ENCODE results near the gene DAB2IP.
"Not testable (repeated sequence)": the region's sequence is repeated elsewhere in the genome, so short reads cannot be mapped to it uniquely, and the experiment has no call there.

Gene DAB2IP

GRCh38 chr9:121622387-121623203, 28.8 kb upstream of the DAB2IP start:
- H3K14ac ChIP-seq (ENCODE audit: low read length) = no peak overlapping the region
- no peak overlapping the region for H2AK5ac ChIP-seq (ENCODE audit: low read length)
- DNase-seq = peak; percentile 98 to 99
- no peak overlapping the region for H3K27ac ChIP-seq (ENCODE audit: low read depth, low read length)
- H2BK5ac ChIP-seq (ENCODE audit: low read depth, low read length, poor library complexity) = no peak overlapping the region
- peaks cover 4 to 5% of the 10 kb centered on the region in 2 experiments for H3K4me1 ChIP-seq (ENCODE audit: control insufficient read depth in 1 of 2, insufficient read depth in 2 of 2, low read length in 2 of 2)
- no peak overlapping the region for H3K4ac ChIP-seq (ENCODE audit: low read depth, low read length)
- no peak overlapping the region for H2AFZ ChIP-seq (ENCODE audit: insufficient read depth, low read length, poor library complexity)
- no peak overlapping the region for H2BK120ac ChIP-seq (ENCODE audit: insufficient read depth, low read length, poor library complexity)
- no peak overlapping the region for H3K4me2 ChIP-seq (ENCODE audit: low read length)
- WGBS (ENCODE audit: extremely low coverage, insufficient coverage, insufficient read length) = no CpG with 5 or more reads among the region's 14 CpGs
- no peak overlapping the region for H4K12ac ChIP-seq (ENCODE audit: low read depth, low read length)
- H3K79me2 ChIP-seq (ENCODE audit: control insufficient read depth, insufficient read depth, low read length, poor library complexity) = no peaks in the 10 kb centered on the region
- H3K4me3 ChIP-seq (ENCODE audit: low read depth, low read length) = no peak overlapping the region
- no peak overlapping the region for H2BK12ac ChIP-seq (ENCODE audit: low read length)
- no peak overlapping the region for H4K8ac ChIP-seq (ENCODE audit: low read depth, low read length)
- no peaks in the 10 kb centered on the region for H3K9me3 ChIP-seq (ENCODE audit: insufficient read depth, low read depth, low read length)
- no peak overlapping the region for H4K91ac ChIP-seq (ENCODE audit: low read depth, low read length)
- H3K18ac ChIP-seq (ENCODE audit: low read length) = no peak overlapping the region
- no peaks in the 10 kb centered on the region for H3K27me3 ChIP-seq (ENCODE audit: insufficient read depth, low read length)
- H3K79me1 ChIP-seq (ENCODE audit: low read length) = peaks cover 2% of the 10 kb centered on the region
- no peak overlapping the region for H3K23ac ChIP-seq (ENCODE audit: low read length)
- H3K36me3 ChIP-seq (ENCODE audit: control insufficient read depth in 1 of 2, insufficient read depth in 2 of 2, low read length in 2 of 2) = no peaks in the 10 kb centered on the region
- no peak overlapping the region for H3K9ac ChIP-seq (ENCODE audit: low read length)

- H3K27me3 ChIP-seq (ENCODE audit: insufficient read depth, low read length); H3K4me1 ChIP-seq (ENCODE audit: control insufficient read depth in 1 of 2, insufficient read depth in 2 of 2, low read length in 2 of 2); H4K8ac ChIP-seq (ENCODE audit: low read depth, low read length); H3K9ac ChIP-seq (ENCODE audit: low read length); H3K14ac ChIP-seq (ENCODE audit: low read length); H4K91ac ChIP-seq (ENCODE audit: low read depth, low read length); H3K18ac ChIP-seq (ENCODE audit: low read length); H2BK5ac ChIP-seq (ENCODE audit: low read depth, low read length, poor library complexity); H3K27ac ChIP-seq (ENCODE audit: low read depth, low read length); H3K36me3 ChIP-seq (ENCODE audit: control insufficient read depth in 1 of 2, insufficient read depth in 2 of 2, low read length in 2 of 2); H3K9me3 ChIP-seq (ENCODE audit: insufficient read depth, low read depth, low read length); H2AFZ ChIP-seq (ENCODE audit: insufficient read depth, low read length, poor library complexity); H2AK5ac ChIP-seq (ENCODE audit: low read length); H3K4me2 ChIP-seq (ENCODE audit: low read length); H2BK12ac ChIP-seq (ENCODE audit: low read length); H3K79me2 ChIP-seq (ENCODE audit: control insufficient read depth, insufficient read depth, low read length, poor library complexity); H3K79me1 ChIP-seq (ENCODE audit: low read length); DNase-seq; H3K23ac ChIP-seq (ENCODE audit: low read length); H3K4me3 ChIP-seq (ENCODE audit: low read depth, low read length); H2BK120ac ChIP-seq (ENCODE audit: insufficient read depth, low read length, poor library complexity); H4K12ac ChIP-seq (ENCODE audit: low read depth, low read length); H3K4ac ChIP-seq (ENCODE audit: low read depth, low read length): not testable (repeated sequence)
- WGBS (ENCODE audit: extremely low coverage, insufficient coverage, insufficient read length) = no CpG with 5 or more reads among the region's 2 CpGs
These were observed 28.0 kb upstream of the DAB2IP start for GRCh38 chr9:121623430-121623829.

- no CpG with 5 or more reads among the region's 3 CpGs for WGBS (ENCODE audit: extremely low coverage, insufficient coverage, insufficient read length)
- no peaks in the 10 kb centered on the region for H3K79me2 ChIP-seq (ENCODE audit: control insufficient read depth, insufficient read depth, low read length, poor library complexity)
- no peak overlapping the region for H3K4ac ChIP-seq (ENCODE audit: low read depth, low read length)
- no peak overlapping the region for H2AFZ ChIP-seq (ENCODE audit: insufficient read depth, low read length, poor library complexity)
- H3K9ac ChIP-seq (ENCODE audit: low read length) = no peak overlapping the region
- no peak overlapping the region for H2BK5ac ChIP-seq (ENCODE audit: low read depth, low read length, poor library complexity)
- H3K4me1 ChIP-seq (ENCODE audit: control insufficient read depth in 1 of 2, insufficient read depth in 2 of 2, low read length in 2 of 2) = peaks cover 4 to 5% of the 10 kb centered on the region in 2 experiments
- H3K14ac ChIP-seq (ENCODE audit: low read length) = no peak overlapping the region
- peak overlapping the region; percentile 48 for H3K18ac ChIP-seq (ENCODE audit: low read length)
- no peak overlapping the region for H4K8ac ChIP-seq (ENCODE audit: low read depth, low read length)
- no peak overlapping the region for H2BK12ac ChIP-seq (ENCODE audit: low read length)
- peaks cover 2% of the 10 kb centered on the region for H3K79me1 ChIP-seq (ENCODE audit: low read length)
- H4K91ac ChIP-seq (ENCODE audit: low read depth, low read length) = no peak overlapping the region
- H3K36me3 ChIP-seq (ENCODE audit: control insufficient read depth in 1 of 2, insufficient read depth in 2 of 2, low read length in 2 of 2) = no peaks in the 10 kb centered on the region
- no peak overlapping the region for H3K4me3 ChIP-seq (ENCODE audit: low read depth, low read length)
- no peak overlapping the region for H2AK5ac ChIP-seq (ENCODE audit: low read length)
- no peak for DNase-seq
- no peak overlapping the region for H3K23ac ChIP-seq (ENCODE audit: low read length)
- H2BK120ac ChIP-seq (ENCODE audit: insufficient read depth, low read length, poor library complexity) = no peak overlapping the region
- no peaks in the 10 kb centered on the region for H3K27me3 ChIP-seq (ENCODE audit: insufficient read depth, low read length)
- no peak overlapping the region for H3K4me2 ChIP-seq (ENCODE audit: low read length)
- no peak overlapping the region for H4K12ac ChIP-seq (ENCODE audit: low read depth, low read length)
- no peaks in the 10 kb centered on the region for H3K9me3 ChIP-seq (ENCODE audit: insufficient read depth, low read depth, low read length)
- H3K27ac ChIP-seq (ENCODE audit: low read depth, low read length) = no peak overlapping the region
These were observed 25.8 kb upstream of the DAB2IP start for GRCh38 chr9:121625590-121625989.

GRCh38 chr9:121626012-121626411, 25.4 kb upstream of the DAB2IP start:
- Histone ChIP-seq H3K79me1 (ENCODE audit: low read length) (peaks cover 2% of the 10 kb centered on the region), H3K4ac (ENCODE audit: low read depth, low read length) (no peak overlapping the region), H3K4me3 (ENCODE audit: low read depth, low read length) (no peak overlapping the region), H3K36me3 (ENCODE audit: control insufficient read depth in 1 of 2, insufficient read depth in 2 of 2, low read length in 2 of 2) (no peaks in the 10 kb centered on the region), H3K4me2 (ENCODE audit: low read length) (no peak overlapping the region), H3K27ac (ENCODE audit: low read depth, low read length) (no peak overlapping the region), H2AFZ (ENCODE audit: insufficient read depth, low read length, poor library complexity) (no peak overlapping the region), H2BK120ac (ENCODE audit: insufficient read depth, low read length, poor library complexity) (no peak overlapping the region), H3K14ac (ENCODE audit: low read length) (no peak overlapping the region), H4K91ac (ENCODE audit: low read depth, low read length) (no peak overlapping the region), H3K9me3 (ENCODE audit: insufficient read depth, low read depth, low read length) (no peaks in the 10 kb centered on the region), H3K79me2 (ENCODE audit: control insufficient read depth, insufficient read depth, low read length, poor library complexity) (no peaks in the 10 kb centered on the region), H2BK12ac (ENCODE audit: low read length) (no peak overlapping the region), H3K27me3 (ENCODE audit: insufficient read depth, low read length) (no peaks in the 10 kb centered on the region), H2AK5ac (ENCODE audit: low read length) (no peak overlapping the region), H3K18ac (ENCODE audit: low read length) (peak overlapping the region; percentile 48), H4K8ac (ENCODE audit: low read depth, low read length) (no peak overlapping the region), H4K12ac (ENCODE audit: low read depth, low read length) (no peak overlapping the region), H3K9ac (ENCODE audit: low read length) (no peak overlapping the region), H3K4me1 (ENCODE audit: control insufficient read depth in 1 of 2, insufficient read depth in 2 of 2, low read length in 2 of 2) (peaks cover 4 to 5% of the 10 kb centered on the region in 2 experiments), H2BK5ac (ENCODE audit: low read depth, low read length, poor library complexity) (no peak overlapping the region), H3K23ac (ENCODE audit: low read length) (no peak overlapping the region)
- no peak for DNase-seq
- WGBS (ENCODE audit: extremely low coverage, insufficient coverage, insufficient read length) = no CpG with 5 or more reads among the region's 4 CpGs

Measured in trophoblast cell (in vitro differentiated cells and primary cell).